SU-DHL-6 (cell line): ENCODE data around the gene IL2RG.

Experiments
- H2AFZ ChIP-seq: fragments of 200-600 bp; sonication (generic); 2 replicates; pipeline ENCODE4 v1.6.1; 2014; ENCODE audit warnings: low read depth, mild to moderate bottlenecking, moderate library complexity, mixed read lengths, antibody characterized with exemption, low read length; ENCODE audit not compliant: severe bottlenecking
- H3F3A ChIP-seq: fragments of 200-600 bp; shearing (Covaris generic); 2 replicates; pipeline ENCODE4 v1.6.0; 2016; ENCODE audit warnings: antibody characterized with exemption, mild to moderate bottlenecking; ENCODE audit not compliant: insufficient read depth
- H3K27ac ChIP-seq: fragments of 200-600 bp; sonication (generic); 2 replicates; pipeline ENCODE4 v1.5.1; 2016; ENCODE audit warnings: low read depth, mild to moderate bottlenecking, low read length, moderate library complexity, mixed read lengths
- H3K27me3 ChIP-seq: fragments of 200-600 bp; sonication (generic), shearing (Covaris generic); 2 replicates; pipeline ENCODE4 v1.6.0; 2014; ENCODE audit warnings: mild to moderate bottlenecking, low read length
- H3K36me3 ChIP-seq: fragments of 200-600 bp; sonication (generic); 2 replicates; pipeline ENCODE4 v1.6.1; 2014; ENCODE audit warnings: mild to moderate bottlenecking, low read length, mixed read lengths
- H3K4me2 ChIP-seq: fragments of 300-600, 200-600 bp; shearing (Covaris generic), sonication (generic); 2 replicates; pipeline ENCODE4 v1.6.0; 2014; ENCODE audit warnings: low read length, low read depth, mild to moderate bottlenecking; ENCODE audit not compliant: poor library complexity, severe bottlenecking
- H3K4me3 ChIP-seq: fragments of 200-600 bp; sonication (generic); 2 replicates; pipeline ENCODE4 v1.5.1; 2014; ENCODE audit warnings: antibody characterized with exemption, low read length, mild to moderate bottlenecking, mixed read lengths; ENCODE audit not compliant: insufficient read depth, poor library complexity, severe bottlenecking
- H3K79me2 ChIP-seq: fragments of 200-600 bp; sonication (generic); 2 replicates; pipeline ENCODE4 v1.6.1; 2014; ENCODE audit warnings: mild to moderate bottlenecking, low read length, moderate library complexity; ENCODE audit not compliant: insufficient read depth
- H3K9ac ChIP-seq: fragments of 200-600 bp; sonication (generic); 2 replicates; pipeline ENCODE4 v1.7.0; 2014; ENCODE audit warnings: mild to moderate bottlenecking, low read length
- H3K9me2 ChIP-seq: fragments of 200-600 bp; sonication (generic); replicated peaks from 2 replicates; pipeline ENCODE4 v1.6.1; 2014; ENCODE audit warnings: low read length; ENCODE audit not compliant: insufficient read depth
- H3K9me3 ChIP-seq: fragments of 200-600 bp; sonication (generic); 2 replicates; pipeline ENCODE4 v1.6.1; 2014; ENCODE audit warnings: low read length, mixed read lengths; ENCODE audit not compliant: insufficient read depth
- H4K20me1 ChIP-seq: fragments of 200-600 bp; sonication (generic); 2 replicates; pipeline ENCODE4 v1.6.1; 2014; ENCODE audit warnings: low read depth, mild to moderate bottlenecking, antibody characterized with exemption, low read length, moderate library complexity, mixed read lengths
- EZH2phosphoT487 ChIP-seq: fragments of 200-600 bp; sonication (generic), shearing (Covaris generic); conservative IDR thresholded peaks from 2 replicates; pipeline ENCODE4 v1.6.1; 2018; ENCODE audit warnings: mild to moderate bottlenecking, antibody characterized with exemption, low read length, moderate library complexity, mixed read lengths
- TF ChIP-seq, protein P1 (sequence below): fragments of 200-600 bp; sonication (generic); IDR thresholded peaks from one replicate; pipeline ENCODE4 v1.5.1; 2017; ENCODE audit warnings: antibody characterized with exemption, mild to moderate bottlenecking, low read length, moderate library complexity; ENCODE audit not compliant: insufficient read depth, poor library complexity, severe bottlenecking

IL2RG gene

DNA sequence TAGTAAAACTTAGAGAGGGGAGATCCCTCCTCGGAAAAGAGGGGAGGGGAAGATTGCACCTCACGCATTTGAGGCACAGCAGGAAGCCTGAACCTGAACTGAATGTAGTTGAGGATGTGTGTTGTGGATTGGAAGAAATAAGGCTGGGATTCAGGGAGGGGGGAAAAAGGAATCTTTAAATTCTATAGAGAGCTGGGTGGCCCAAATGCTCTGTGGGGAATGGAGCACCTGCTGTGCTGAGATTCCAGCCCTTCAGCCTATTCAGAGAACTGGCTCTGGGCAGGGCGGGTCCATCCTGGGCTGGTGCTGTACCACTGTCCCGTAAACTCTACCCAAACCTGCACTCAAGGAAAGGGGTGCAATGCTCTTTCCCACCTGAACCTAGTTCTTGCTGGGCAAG lies 11.6 kb downstream of the IL2RG start:
- Histone ChIP-seq H3K27ac (no peak overlapping the region), H3K36me3 (no peaks in the 10 kb centered on the region), H3K9me2 (no peaks in the 10 kb centered on the region), H3K9ac (no peak overlapping the region), H3K4me2 (no peak overlapping the region), H3K79me2 (no peaks in the 10 kb centered on the region), H2AFZ (no peak overlapping the region), H4K20me1 (no peaks in the 10 kb centered on the region), H3K9me3 (no peaks in the 10 kb centered on the region), H3F3A (no peaks in the 10 kb centered on the region), H3K4me3 (no peak overlapping the region), H3K27me3 (no peaks in the 10 kb centered on the region)
- TF ChIP-seq, protein P1, sequence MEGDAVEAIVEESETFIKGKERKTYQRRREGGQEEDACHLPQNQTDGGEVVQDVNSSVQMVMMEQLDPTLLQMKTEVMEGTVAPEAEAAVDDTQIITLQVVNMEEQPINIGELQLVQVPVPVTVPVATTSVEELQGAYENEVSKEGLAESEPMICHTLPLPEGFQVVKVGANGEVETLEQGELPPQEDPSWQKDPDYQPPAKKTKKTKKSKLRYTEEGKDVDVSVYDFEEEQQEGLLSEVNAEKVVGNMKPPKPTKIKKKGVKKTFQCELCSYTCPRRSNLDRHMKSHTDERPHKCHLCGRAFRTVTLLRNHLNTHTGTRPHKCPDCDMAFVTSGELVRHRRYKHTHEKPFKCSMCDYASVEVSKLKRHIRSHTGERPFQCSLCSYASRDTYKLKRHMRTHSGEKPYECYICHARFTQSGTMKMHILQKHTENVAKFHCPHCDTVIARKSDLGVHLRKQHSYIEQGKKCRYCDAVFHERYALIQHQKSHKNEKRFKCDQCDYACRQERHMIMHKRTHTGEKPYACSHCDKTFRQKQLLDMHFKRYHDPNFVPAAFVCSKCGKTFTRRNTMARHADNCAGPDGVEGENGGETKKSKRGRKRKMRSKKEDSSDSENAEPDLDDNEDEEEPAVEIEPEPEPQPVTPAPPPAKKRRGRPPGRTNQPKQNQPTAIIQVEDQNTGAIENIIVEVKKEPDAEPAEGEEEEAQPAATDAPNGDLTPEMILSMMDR = no peak
- no peak for TF ChIP-seq EZH2phosphoT487

GRCh38 chrX:71098951-71099506 lies 12.3 kb downstream of the IL2RG start:
- H3K9ac ChIP-seq = no peak overlapping the region

GRCh38 chrX:71098302-71098701 lies 13.1 kb downstream of the IL2RG start:
- Histone ChIP-seq H3K9me3 (no peaks in the 10 kb centered on the region), H3K4me3 (no peak overlapping the region), H3K9me2 (no peaks in the 10 kb centered on the region), H3K79me2 (no peaks in the 10 kb centered on the region), H3K27ac (no peak overlapping the region), H3K4me2 (no peak overlapping the region), H3K27me3 (no peaks in the 10 kb centered on the region), H3F3A (no peaks in the 10 kb centered on the region), H3K36me3 (no peaks in the 10 kb centered on the region), H2AFZ (no peak overlapping the region), H4K20me1 (no peaks in the 10 kb centered on the region), H3K9ac (no peak overlapping the region)
- TF ChIP-seq, protein P1 = peak; percentile 28
- TF ChIP-seq EZH2phosphoT487 = no peak

More at GRCh38 chrX:71098951-71099506, 12.3 kb downstream of the IL2RG start:
- H3K9me2 ChIP-seq = no peaks in the 10 kb centered on the region
- no peak overlapping the region for H3K4me2 ChIP-seq
- H3K36me3 ChIP-seq = no peaks in the 10 kb centered on the region
- no peaks in the 10 kb centered on the region for H3K9me3 ChIP-seq
- H3K27me3 ChIP-seq = no peaks in the 10 kb centered on the region
- H4K20me1 ChIP-seq = no peaks in the 10 kb centered on the region
- H3K4me3 ChIP-seq = no peak overlapping the region
- H3F3A ChIP-seq = no peaks in the 10 kb centered on the region
- TF ChIP-seq, protein P1 = no peak
- no peak for TF ChIP-seq EZH2phosphoT487
- H3K27ac ChIP-seq = no peak overlapping the region
- H2AFZ ChIP-seq = no peak overlapping the region
- no peaks in the 10 kb centered on the region for H3K79me2 ChIP-seq
